HCT116 (cell line): ENCODE data around the gene EIF4A3.

Experiments used
- CTCF ChIP-seq, 3 experiments: fragments of 200-600 bp in 1 of 3; sonication (generic) in 1 of 3; IDR thresholded peaks in 2 of 3; conservative IDR thresholded peaks in 1 of 3; 2 replicates each; pipeline ENCODE4 v1.5.1; 2012 to 2017; ENCODE audit warnings: low read depth in 2 of 3, low read length in 2 of 3, antibody characterized with exemption in 1 of 3, borderline replicate concordance in 1 of 3, control low read depth in 1 of 3, mild to moderate bottlenecking in 1 of 3, mixed read lengths in 1 of 3, mixed run types in 1 of 3, moderate library complexity in 1 of 3; ENCODE audit not compliant: insufficient read depth in 1 of 3
- POLR2AphosphoS5 ChIP-seq: IDR thresholded peaks from 2 replicates; pipeline ENCODE4 v1.6.1; 2011; ENCODE audit warnings: mild to moderate bottlenecking, low read depth, low read length, moderate library complexity
- SP1 ChIP-seq: IDR thresholded peaks from 2 replicates; pipeline ENCODE4 v1.6.1; 2012; ENCODE audit warnings: low read depth
- SRF ChIP-seq: IDR thresholded peaks from 2 replicates; pipeline ENCODE4 v1.6.1; 2012; ENCODE audit warnings: low read depth
- YY1 ChIP-seq: IDR thresholded peaks from 2 replicates; pipeline ENCODE4 v1.6.1; 2011; ENCODE audit warnings: low read length, low read depth, moderate library complexity, mild to moderate bottlenecking; ENCODE audit not compliant: insufficient replicate concordance; ENCODE audit errors: extremely low read depth

- TF ChIP-seq CTCF (IDR thresholded peaks at IDR 0.05 in 2 of 3, conservative IDR thresholded peaks at IDR 0.05 in 1 of 3; ENCODE audit: borderline replicate concordance in 1 of 3, insufficient read depth in 1 of 3, low read depth in 2 of 3, low read length in 2 of 3): no peak
- no peak for TF ChIP-seq YY1
- no peak for TF ChIP-seq SP1
- no peak for TF ChIP-seq SRF
- no peak for TF ChIP-seq POLR2AphosphoS5
These were observed 60.8 kb downstream of the EIF4A3 start for GRCh38 chr17:80086081-80086480.
